Measurements from ENCODE around the gene PELI2.

The PELI2 gene

GRCh38 chr14:56318393-56319115, 200.3 kb downstream of the PELI2 start:
- DNase-seq, result no peak

- no peak for DNase-seq
Observed at GRCh38 chr14:56321861-56322260, 203.7 kb downstream of the PELI2 start.

GRCh38 chr14:56322531-56322930, 204.3 kb downstream of the PELI2 start:
- DNase-seq, result no peak

- no peak for DNase-seq
Observed at GRCh38 chr14:56324454-56324853, 206.2 kb downstream of the PELI2 start.

- DNase-seq, result no peak
Observed at GRCh38 chr14:56324856-56325699, 206.9 kb downstream of the PELI2 start.

DNA sequence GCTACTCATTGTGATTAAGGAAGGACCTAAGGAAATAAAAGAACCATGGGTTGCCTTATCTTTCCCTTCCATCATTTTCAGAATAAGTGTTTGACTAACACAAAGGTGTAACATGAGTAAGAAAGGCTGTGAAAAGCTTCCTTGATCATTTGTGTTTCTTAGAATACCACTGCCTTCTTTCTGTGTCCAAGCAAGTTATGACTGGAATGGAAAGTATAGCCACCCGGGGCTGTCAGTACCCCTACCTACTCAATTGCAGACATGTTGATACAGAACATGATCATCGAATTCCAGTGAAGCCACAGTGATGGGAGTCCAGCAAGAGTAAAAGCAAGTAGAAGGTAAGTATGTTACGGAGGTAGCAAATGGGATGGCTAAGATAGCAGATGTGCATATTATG, 209.8 kb downstream of the PELI2 start:
- no peak for DNase-seq

DNA sequence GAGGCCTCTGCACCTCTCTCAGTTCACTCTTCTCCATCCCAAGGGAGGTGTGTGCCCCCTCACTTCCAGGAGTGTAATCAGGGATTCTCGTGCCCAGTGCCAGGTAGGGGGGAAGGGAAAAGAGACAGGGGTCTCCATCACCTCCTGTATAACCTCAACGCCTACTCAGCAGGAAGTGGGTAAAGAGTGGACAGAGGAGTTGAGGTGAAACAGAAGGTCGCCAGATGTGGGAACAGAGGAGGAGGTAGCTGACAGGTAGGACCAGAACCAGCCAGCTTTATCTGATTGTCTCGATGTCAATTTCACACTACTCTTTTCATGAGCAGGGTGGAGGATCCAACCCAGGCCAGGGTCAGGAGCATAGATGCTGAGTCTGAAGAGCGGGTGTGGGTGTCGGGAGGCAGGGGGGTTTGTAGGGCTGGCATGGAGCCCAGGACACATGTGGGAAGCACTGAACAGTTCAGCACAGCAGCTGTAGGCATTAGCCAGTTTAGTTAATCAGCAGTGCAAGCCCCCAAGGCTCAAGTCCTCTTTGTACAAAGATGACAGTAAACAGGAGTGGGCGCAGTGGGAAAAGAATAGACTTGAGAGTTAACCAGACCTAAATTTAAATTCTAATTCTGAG, 213.5 kb downstream of the PELI2 start:
- no peak for DNase-seq

DNA sequence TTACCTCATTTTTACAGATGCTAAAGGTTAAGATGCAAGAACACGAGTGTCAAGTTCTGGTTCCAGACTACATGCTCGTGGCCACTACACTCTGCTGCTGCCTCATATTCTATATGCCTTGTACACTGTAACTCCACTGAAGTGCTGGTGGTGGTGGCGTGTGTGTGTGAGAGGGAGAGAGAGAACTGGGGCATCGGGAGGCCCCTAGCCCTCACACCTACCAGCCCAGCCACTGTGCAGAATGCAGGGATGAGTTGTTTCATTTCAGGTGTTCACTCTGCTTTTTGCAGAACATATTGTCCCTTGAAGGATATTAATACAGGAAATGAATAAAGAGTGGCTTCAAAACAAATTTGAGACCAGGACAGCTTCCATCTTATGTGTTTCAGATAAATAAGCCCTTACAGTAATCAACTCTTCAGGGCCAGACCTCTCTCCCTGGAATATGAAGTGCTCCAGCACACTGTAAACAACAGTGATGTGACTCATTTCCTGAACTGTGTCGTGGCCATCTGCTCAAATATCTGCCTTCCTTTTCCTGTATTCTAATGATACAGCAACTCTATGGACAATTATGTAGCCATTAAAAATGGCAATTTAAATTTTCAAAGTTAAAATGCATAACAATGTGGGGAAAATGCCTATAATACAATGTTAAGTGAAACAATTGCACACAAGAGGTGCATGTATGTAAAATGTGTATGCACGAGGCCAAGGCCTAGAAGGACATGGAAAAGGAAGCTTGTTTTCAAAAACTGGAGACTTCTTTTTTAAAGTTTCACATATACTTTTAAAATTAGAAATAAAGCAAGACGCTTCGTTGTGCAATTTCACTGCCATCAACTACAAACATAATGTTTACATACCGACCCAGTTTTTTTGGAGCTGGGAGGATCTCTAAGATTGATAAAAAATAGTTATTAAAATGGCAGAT, 215.4 kb downstream of the PELI2 start:
- no peak for DNase-seq

GRCh38 chr14:56334458-56334857, 216.2 kb downstream of the PELI2 start:
- no peak for DNase-seq

- no peak for DNase-seq
Observed at GRCh38 chr14:56338674-56339073, 220.5 kb downstream of the PELI2 start.

DNA sequence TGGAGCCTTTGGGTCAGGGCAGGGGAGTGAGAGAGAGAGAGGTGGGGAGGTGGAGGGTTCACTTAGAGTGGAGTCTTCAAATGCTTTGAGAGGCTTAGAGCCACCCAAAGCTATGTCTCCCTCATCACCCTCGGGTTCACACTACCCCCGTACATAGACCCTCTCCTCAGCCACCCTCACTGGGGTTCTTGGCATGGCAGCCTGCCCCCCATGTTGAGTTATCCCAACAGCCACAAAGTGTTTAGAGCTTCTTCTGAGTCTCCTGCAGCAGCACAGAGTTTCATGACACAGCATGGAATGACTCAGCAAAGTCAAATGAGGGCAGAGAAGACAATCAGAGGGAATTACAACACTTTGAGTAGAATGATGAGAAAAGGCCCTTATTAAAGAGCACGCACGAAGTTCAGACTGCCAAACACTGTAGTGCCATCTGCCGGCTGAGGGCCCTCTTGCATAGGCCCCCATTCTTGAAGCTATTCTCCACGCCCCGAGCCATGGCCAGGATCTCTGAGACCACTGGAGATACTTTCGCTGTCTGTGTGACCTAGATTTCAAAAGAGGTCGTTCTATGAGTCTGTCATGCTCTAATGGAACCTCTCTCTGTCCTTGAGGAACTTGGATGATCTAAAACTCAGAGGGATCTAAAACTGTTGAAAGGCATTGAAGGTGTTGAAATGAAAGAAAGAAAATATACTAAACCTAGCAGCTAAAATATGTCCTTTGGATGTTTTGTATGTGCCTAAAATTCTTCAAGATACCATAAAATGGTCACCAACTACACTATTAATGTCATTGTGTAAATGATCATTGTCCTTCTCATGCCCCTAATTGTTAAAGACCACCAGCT, 221.9 kb downstream of the PELI2 start:
- peak; percentile 30 for DNase-seq

DNA sequence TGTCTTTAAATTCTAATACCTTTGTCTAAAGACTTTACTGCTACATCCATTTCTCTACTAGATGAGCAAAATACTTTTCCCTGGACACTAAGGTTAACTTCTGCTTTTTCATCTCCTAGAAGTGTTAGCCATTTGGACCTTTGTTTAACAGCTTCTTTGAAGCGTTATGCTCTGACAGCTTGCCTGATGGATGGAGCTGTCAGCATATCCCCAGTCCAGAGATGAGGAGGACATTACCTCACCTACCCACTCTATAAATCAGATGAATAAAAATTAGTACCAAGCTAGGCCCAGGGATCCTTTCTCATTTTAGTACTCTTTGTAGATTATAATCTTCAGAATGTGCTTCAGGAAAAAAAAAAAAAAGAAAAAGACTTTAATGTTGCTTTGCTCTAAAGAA, 222.7 kb downstream of the PELI2 start:
- no peak for DNase-seq

GRCh38 chr14:56341766-56342493, 223.7 kb downstream of the PELI2 start:
- no peak for DNase-seq

DNA sequence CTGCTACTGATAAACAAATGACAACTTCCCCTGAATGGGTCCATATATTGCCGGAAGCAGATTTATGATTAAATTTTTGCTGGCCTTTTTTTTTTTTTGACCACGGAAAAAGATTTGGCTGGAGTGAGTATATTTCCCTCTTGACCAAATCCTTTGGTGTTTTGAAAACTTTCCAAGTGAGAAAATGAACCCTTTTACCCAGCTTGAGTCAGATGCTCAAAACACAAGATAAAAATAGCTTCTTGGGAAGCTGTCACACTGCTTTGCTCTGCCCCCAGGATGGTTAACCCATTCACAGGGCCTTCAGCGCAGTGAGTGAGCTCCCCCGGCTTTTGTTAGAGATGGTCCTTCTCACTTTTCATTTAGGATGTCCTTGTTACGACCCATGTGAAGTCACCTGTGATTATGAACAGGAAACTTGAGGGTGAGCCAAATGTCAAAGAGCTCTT, 224.3 kb downstream of the PELI2 start:
- no peak for DNase-seq

DNA sequence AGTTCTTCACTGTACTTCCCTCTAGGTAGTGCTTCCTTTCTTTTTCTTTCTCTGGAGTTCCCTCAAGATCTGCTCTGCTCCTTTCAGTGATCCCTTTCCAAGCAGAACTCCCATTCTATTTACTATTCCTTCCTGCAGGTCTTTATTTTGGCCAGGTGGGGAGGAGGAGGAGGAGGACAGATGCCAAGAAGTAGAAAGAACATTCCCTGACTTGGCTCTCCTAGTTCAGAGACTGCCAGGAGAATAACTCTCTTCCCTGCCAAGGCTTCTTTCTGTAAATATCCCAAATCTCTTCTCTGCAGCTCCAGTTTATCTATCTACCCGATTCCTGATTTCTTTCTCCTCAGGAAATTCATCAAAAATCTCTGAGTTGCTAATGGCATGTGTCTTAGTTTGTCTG, 231.7 kb downstream of the PELI2 start:
- DNase-seq, result no peak

All from central memory CD4-positive, alpha-beta T cell (primary cell).